WTC11 (cell line): ENCODE measurements around the gene EID2.

Experiments
- CBFB ChIP-seq: sonication (generic); formaldehyde crosslinking; IDR thresholded peaks from 2 replicates; pipeline ENCODE4 v1.8.1; 2022; ENCODE audit warnings: mild to moderate bottlenecking, low read depth, missing genetic modification reagents
- ZNF121 ChIP-seq: sonication (generic); formaldehyde crosslinking; IDR thresholded peaks from 2 replicates; pipeline ENCODE4 v1.8.0; 2023; ENCODE audit warnings: missing genetic modification reagents
- TF ChIP-seq, protein P1 (sequence below): sonication (generic); formaldehyde crosslinking; IDR thresholded peaks from 2 replicates; pipeline ENCODE4 v1.8.0; 2022; ENCODE audit warnings: mild to moderate bottlenecking, missing genetic modification reagents
- TF ChIP-seq, protein P2 (sequence below): fragments of 200-600 bp; IDR thresholded peaks from 2 replicates; pipeline ENCODE4 v1.8.0; 2022; ENCODE audit warnings: antibody characterized with exemption
- TF ChIP-seq, protein P3 (sequence below): sonication (generic); formaldehyde crosslinking; IDR thresholded peaks from 2 replicates; pipeline ENCODE4 v1.8.0; 2023; ENCODE audit warnings: mild to moderate bottlenecking, missing genetic modification reagents

DNA sequence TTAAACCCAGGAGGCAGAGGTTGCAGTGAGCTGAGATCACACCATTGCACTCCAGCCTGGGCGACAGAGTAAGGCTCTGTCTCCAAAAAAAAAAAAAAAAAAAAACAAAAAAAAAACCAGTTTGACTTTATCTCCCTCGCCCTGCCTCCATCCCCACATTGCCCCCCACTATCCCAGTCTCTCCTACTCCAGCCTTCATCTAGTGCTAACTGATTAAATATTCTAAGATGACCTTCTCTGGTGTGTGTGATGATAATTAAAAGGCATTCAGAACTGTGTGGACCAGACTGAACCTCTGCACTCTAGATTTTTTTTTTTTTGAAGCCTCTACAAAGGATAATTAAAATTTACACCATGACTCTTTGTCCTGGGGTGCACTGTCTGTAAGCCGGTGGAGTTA lies 47.2 kb downstream of the EID2 start:
- TF ChIP-seq CBFB (no peak), ZNF121 (CRISPR knock-in tag) (no peak)
- TF ChIP-seq, protein P1, sequence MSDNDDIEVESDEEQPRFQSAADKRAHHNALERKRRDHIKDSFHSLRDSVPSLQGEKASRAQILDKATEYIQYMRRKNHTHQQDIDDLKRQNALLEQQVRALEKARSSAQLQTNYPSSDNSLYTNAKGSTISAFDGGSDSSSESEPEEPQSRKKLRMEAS = no peak
- TF ChIP-seq, protein P2, sequence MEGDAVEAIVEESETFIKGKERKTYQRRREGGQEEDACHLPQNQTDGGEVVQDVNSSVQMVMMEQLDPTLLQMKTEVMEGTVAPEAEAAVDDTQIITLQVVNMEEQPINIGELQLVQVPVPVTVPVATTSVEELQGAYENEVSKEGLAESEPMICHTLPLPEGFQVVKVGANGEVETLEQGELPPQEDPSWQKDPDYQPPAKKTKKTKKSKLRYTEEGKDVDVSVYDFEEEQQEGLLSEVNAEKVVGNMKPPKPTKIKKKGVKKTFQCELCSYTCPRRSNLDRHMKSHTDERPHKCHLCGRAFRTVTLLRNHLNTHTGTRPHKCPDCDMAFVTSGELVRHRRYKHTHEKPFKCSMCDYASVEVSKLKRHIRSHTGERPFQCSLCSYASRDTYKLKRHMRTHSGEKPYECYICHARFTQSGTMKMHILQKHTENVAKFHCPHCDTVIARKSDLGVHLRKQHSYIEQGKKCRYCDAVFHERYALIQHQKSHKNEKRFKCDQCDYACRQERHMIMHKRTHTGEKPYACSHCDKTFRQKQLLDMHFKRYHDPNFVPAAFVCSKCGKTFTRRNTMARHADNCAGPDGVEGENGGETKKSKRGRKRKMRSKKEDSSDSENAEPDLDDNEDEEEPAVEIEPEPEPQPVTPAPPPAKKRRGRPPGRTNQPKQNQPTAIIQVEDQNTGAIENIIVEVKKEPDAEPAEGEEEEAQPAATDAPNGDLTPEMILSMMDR = no peak
- TF ChIP-seq, protein P3, sequence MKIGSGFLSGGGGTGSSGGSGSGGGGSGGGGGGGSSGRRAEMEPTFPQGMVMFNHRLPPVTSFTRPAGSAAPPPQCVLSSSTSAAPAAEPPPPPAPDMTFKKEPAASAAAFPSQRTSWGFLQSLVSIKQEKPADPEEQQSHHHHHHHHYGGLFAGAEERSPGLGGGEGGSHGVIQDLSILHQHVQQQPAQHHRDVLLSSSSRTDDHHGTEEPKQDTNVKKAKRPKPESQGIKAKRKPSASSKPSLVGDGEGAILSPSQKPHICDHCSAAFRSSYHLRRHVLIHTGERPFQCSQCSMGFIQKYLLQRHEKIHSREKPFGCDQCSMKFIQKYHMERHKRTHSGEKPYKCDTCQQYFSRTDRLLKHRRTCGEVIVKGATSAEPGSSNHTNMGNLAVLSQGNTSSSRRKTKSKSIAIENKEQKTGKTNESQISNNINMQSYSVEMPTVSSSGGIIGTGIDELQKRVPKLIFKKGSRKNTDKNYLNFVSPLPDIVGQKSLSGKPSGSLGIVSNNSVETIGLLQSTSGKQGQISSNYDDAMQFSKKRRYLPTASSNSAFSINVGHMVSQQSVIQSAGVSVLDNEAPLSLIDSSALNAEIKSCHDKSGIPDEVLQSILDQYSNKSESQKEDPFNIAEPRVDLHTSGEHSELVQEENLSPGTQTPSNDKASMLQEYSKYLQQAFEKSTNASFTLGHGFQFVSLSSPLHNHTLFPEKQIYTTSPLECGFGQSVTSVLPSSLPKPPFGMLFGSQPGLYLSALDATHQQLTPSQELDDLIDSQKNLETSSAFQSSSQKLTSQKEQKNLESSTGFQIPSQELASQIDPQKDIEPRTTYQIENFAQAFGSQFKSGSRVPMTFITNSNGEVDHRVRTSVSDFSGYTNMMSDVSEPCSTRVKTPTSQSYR = no peak
